Measurements from ENCODE around the gene ACD.

Gene ACD

DNA sequence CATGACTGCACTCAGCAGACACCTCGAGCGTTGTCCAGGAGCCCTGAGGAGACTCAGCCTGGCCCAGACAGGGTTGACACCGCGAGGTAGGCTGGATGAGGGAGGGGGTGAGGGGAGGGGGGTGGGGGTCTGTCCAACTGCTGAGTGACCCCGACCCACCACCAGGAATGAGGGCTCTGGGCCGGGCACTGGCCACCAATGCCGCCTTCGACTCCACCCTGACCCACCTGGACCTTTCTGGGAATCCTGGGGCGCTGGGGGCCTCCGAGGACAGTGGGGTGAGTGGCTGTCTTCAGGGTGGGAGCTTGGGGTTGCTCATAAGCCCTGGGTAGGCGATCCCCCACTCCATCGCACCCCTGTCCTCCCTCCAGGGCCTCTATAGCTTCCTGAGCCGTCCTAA is 12.4 kb downstream of the ACD start:
- no peak for DNase-seq (ENCODE audit: low read depth)

DNA sequence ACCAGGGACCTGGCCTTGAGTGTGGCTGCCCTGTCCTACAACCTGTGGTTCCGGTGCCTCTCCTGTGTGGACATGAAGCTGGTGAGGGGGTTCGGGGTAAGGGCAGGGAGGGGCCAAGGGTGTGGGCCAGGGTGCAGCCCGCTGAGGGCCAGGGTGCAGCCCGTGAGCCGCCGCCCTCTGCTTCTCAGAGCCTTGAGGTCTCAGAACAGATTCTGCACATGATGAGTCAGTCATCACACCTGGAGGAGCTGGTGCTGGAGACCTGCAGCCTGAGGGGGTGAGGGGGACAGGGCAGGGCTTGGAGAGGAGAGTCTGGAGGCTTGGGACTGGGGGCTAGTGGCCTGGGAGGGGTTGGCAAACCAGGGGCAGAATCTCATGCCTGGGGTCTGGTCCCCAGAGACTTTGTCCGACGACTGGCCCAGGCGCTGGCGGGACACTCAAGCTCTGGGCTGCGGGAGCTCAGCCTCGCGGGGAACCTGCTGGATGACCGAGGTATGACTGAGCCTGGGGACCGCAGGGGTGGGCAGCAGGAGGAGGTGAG is 12.9 kb downstream of the ACD start:
- DNase-seq (ENCODE audit: low read depth), result no peak

DNA sequence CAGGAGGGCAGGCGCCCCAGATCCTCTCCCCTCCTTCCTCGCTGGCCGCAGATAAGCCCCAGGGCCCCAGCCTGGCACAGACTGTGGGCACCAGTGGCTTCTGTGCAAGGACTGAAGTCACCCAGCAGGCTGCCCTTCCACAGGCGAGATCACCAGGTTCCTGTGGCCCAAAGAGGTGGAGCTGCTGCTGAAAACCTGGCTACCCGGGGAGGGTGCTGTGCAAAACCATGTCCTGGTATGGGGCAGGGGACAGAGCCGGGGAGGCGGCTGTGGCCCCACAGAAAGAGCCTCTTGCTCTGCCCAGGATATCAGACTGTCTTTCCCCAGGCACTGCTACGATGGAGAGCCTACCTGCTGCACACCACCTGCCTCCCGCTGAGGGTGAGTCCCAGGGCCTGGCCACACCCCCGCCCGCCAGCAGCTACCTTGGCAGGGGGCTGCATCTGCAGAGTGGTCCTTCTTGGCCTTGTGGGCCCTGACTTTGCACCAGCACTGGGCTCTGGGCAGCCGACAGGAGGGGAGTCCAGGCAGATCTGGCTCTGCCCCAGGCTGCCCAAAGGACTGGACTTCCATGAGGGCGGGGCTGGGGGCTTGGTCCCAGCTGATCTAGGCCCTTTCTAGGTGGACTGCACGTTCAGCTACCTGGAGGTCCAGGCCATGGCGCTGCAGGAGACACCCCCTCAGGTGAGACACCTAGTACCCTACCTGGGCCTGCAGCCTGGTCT is 14.5 kb downstream of the ACD start:
- no peak for DNase-seq (ENCODE audit: low read depth)

DNA sequence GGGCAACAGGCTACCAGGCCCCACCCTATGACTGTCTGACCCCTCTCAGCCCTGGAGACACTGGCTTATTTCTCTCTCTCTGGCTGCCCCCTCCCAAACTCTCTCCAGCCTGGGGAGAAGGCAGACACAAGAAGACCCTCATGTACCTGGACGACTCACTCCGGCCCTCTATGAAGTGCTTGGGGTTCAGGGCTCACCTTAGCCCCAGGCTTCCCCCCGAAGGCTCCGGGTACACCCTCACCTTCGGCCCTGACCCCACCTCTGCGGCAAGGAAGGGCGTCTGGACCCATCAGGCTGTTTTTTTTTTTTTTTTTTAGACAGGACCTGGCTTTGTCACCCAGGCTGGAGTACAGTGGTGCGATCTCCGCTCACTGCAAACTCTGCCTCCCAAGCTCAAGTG is 16.0 kb downstream of the ACD start:
- DNase-seq (ENCODE audit: low read depth), result no peak

DNA sequence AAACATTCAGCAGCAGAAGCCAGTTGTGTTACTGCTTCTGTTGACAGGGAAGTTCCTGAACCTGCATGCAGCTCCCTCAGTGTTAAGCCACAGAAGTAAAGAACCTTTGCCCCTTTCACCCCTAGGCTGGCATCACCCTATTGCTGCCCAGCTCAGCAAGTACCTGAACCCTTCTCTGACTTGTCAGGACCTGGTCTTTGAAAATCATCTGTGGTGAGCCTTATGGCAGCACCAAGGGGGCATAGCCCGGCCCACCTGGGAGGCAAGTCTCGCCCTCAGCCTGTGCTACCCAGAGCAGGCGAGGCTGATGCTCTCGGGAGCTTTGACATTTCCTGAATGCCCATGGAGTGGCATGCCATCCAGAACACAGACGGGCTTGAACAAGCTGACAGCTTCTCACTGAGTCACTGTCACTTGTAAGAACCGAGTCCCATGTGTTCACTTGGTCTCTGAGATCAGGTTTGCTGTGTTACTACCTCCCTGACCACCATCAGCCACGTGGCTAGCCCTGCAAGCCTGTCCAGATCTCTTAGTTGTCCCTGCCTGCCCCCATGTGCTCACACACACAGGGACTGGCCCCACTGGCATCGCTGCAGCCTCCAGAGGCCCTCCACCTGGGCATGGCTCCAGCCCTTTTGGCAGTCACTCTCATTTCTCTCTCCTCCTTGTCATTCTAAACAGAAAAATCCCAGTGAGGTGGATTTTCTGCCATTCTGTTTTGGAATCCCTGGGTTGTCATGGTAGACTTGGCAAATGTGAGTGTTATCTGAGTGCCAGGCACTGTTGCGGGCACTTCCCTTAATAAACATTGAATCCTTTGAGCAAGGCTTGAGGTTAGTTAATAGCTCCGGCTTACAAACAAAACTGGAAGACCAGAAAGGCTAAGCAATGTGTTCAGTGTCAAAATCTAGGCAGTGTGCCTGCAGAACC is 18.0 kb downstream of the ACD start:
- no peak for DNase-seq (ENCODE audit: low read depth)

DNA sequence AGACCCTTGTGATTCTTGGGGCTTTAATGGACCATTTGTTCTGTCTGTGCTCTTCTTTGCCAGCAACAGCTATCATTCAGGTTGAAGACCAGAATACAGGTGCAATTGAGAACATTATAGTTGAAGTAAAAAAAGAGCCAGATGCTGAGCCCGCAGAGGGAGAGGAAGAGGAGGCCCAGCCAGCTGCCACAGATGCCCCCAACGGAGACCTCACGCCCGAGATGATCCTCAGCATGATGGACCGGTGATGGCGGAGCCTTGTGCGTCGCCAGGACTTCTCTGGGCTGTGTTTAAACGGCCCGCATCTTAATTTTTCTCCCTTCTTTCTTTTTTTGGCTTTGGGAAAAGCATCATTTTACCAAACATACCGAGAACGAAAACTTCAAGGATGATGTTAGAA is 22.4 kb downstream of the ACD start:
- no peak for DNase-seq (ENCODE audit: low read depth)

DNA sequence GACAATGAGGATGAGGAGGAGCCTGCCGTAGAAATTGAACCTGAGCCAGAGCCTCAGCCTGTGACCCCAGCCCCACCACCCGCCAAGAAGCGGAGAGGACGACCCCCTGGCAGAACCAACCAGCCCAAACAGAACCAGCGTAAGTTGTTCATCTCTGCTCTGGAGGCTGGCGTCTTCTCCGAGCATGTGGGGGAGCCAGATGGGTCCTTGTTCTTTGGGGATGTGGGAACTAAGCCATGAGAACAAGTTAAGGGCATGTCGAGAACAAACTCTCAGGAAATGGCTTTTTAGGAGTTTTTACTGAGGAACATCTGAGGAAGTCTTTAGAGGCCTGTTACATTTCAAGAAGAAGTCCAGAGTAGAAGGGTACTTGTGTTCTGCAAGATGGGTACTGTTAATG is 23.3 kb downstream of the ACD start:
- no peak for DNase-seq (ENCODE audit: low read depth)

DNA sequence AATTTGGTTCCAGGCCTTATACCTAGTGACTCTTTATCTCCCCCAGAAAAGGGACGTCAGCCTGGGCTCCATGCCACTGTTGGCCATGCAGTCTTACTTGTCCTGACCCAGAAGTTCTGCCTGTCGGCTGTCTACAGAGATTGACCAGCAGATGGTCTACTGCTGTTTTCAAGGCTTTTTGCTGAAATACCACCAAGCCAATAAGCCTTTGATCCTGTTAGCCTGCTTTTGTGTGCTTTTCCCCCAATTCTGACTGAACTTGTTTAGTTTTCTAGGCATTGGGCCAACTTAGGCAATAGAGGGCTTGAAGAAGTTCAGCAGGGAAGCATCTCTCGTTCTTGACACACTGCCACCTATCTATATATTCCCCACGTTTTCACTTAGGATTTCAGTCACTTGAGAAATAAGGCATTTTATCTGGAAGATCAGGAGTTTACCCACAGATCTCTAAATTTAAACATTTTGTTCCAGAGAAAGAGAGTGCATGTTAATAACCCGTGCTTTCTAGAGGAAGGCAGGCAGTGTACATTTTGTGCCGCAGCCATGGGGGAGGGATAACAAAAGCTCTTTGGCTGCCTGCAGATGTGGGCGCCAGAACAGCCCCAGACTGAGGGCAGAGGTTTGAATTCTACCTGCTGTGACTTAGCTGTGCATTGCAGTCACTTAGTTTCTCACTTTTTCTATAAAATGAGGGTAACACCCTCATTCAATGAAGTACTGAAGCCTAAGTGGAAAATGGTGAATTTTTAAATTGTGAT is 27.5 kb downstream of the ACD start:
- no peak for DNase-seq (ENCODE audit: low read depth)

DNA sequence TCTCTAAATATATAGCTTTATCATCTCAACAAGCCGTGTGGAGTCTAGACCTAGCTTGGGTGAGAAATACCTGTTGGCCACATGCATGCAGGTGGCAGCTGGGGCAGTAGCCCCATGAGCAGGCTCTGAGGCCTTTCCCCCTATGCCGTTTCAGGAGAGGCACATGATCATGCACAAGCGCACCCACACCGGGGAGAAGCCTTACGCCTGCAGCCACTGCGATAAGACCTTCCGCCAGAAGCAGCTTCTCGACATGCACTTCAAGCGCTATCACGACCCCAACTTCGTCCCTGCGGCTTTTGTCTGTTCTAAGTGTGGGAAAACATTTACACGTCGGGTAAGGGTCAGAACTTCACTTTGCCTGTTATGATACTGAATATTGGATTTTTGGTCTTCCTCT is 31.8 kb downstream of the ACD start:
- DNase-seq (ENCODE audit: low read depth), result no peak

DNA sequence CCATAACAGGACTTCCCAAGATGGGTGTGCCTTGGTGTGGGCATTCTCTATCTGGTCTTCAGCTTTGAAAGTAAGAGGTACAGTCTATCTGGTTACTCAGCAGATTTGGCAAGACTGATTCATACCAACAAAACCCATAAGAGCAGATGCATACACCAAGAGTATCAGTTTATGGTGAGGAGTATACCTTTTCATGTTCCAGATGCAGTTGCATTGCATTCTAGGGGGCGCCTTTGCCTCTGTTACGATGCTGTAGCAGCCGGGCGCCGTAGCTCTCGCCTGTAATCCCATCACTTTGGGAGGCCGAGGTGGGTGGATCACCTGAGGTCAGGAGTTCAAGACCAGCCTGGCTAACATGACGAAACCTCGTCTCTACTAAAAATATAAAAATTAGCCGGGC is 46.3 kb downstream of the ACD start:
- no peak for DNase-seq (ENCODE audit: low read depth)

DNA sequence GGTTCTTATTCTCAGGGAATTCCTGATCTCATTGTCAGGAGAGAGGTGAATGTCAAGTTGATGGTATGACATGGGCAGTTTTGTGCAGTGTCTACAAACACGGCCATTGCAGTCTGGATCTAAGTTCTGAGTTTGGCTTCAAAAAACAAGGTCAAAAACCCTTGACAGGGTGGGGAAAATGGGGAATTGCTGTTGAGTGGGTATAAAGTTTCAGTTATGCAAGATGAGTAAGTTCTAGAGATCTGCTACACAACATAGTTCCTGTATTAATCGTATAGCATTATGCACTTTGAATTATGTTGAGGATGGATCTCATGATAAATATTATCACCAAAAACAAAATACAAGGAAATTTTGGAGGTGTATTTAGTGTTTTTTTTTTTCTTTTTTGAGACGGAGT is 51.7 kb downstream of the ACD start:
- no peak for DNase-seq (ENCODE audit: low read depth)

Measured in GM04503 (cell line).